CD4-positive, alpha-beta T cell treated with Interleukin-4 for 1 hour (primary cell): ENCODE data around the gene LGI4.

Experiments used
- DNase-seq, 2 donors: peaks; one replicate each; pipeline ENCODE4 v3.0.0-alpha.2; 2020 to 2022

Gene LGI4

GRCh38 chr19:35084509-35084762 is 50.4 kb downstream of the LGI4 start:
- DNase-seq = no peak

GRCh38 chr19:35083691-35084508 is 51.0 kb downstream of the LGI4 start:
- no peak for DNase-seq

GRCh38 chr19:35081201-35081600 is 53.7 kb downstream of the LGI4 start:
- DNase-seq = no peak

GRCh38 chr19:35080613-35081170 is 54.2 kb downstream of the LGI4 start:
- no peak for DNase-seq

DNA sequence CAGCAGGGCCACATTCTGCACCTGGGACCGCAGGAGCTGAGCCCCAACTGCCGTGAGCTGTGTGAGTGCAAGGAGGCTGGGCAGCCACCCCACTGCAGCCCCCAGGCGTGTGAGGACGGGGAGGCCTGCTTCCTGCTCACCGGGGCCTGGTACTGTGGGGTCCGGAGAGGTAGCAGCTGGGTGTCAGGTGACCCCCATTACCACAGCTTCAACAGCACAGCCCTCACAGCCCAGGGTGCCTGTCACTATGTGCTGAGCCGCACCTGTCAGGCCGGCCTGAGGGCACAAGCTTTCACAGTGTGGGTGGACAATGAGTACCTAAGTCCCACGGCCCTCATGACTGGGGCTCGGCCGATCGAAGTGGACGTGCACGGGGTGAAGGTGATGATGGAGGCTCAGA is 55.0 kb downstream of the LGI4 start:
- no peak for DNase-seq

DNA sequence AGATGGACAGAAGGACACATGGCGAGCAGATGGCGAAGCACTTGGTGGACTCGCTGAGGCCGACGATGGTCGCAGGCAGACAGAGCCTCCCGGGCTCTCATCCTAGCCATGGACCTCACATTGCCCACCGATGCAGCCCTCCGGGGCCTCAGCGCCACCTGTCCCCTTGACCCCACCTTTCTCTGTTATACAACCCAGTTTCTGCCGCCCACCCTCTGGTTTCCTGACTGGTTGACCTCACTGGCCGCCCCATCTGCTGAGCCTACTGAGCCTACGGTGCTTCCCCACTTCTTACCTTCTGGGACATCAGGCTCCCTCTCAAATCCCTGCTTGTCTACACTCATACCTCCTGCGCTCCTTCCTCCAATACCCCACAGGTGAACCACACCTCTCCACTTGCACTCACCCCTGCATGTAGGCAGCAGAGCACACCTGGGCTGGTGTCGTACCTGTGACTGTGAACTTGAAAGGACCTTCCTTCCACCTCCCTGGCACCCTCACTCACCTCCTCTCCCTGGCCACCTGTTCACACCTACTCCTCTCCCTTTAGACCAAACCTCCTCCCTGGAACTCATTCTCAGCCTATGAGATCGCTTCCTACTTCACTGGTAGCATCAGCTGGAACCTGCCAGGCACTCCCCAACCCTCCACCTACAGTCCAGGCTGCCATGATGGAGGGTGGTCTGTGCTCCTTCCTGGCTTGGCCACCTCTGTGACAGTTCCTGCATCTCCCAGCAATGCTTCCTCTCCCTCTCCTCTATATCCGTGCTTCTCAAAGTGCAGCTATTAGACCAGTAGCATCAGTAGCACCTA is 57.2 kb downstream of the LGI4 start:
- DNase-seq = no peak

- DNase-seq = no peak
Measured at GRCh38 chr19:35076657-35077056, 58.2 kb downstream of the LGI4 start.

- DNase-seq = no peak
Measured at GRCh38 chr19:35076026-35076370, 58.9 kb downstream of the LGI4 start.

DNA sequence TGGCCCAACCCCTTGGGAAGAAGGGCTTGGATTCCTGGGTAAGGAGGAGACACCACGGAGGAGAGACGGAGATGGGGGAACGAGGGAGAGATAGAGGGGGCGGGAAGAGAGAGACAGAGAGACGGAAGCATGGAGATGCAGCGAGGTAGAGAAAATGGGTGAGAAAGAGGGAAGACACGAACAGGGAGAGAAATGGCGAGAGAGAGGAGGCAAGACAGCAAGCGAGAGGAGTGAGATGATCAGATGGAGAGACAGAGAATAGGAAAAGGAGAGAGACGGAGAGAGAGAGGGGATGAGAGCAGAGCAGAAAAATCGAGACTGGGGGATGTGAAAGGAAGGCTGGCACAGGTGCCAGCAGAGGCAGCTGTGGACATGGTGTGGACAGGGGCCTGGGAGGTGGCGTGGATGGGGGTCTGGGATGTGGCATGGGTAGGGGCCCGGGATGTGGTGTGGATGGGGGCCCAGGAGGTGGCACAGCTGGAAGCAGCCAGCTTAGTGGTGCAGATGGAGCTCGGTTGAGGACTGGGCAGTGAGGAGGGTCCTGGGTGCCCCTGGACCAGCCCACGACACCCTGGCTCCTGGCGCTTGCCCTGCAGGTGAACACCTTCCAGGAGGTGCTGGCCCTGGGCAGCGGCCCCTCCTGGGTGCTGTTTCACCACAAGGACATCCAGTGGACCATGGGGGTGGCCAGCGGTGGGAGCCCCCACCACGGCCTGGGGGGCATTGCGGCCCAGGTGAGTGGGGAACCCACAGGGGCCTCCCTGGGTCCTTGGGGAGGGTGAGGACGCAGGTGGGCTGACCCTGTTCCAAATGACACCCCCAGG is 59.4 kb downstream of the LGI4 start:
- DNase-seq = no peak
